CD8-positive, alpha-beta memory T cell (primary cell): Measurements from ENCODE around the gene ZBTB44. TPM values are rescaled to one million over a fixed set of nuclear protein-coding genes. Genes with fewer than 3 reads are reported as not detected.

Experiments used
- CTCF ChIA-PET: fragments of 350-600 bp; sonication (Branson Sonifier 250); formaldehyde crosslinking; loops from one replicate; lab custom pipeline; 2021; ENCODE audit warnings: antibody characterized with exemption; lab: Charles Lee
- POLR2A ChIA-PET: fragments of 350-600 bp; sonication (Branson Sonifier 250); formaldehyde crosslinking; loops from one replicate; lab custom pipeline; 2021; ENCODE audit warnings: antibody characterized with exemption; lab: Charles Lee
- DNase-seq, 5 donors: peaks; one replicate each; pipeline versions ENCODE4 v3.0.0 to v3.0.0-alpha.2; 2020 to 2022; ENCODE audit warnings: mixed read lengths in 1 of 5
- H3K27ac ChIP-seq: one replicate; pipeline ENCODE4 v1.7.0; 2013; ENCODE audit warnings: low read depth, mild to moderate bottlenecking, low read length, moderate library complexity
- H3K27me3 ChIP-seq: 2 replicates; pipeline ENCODE4 v1.7.0; 2013; ENCODE audit warnings: low read length, mild to moderate bottlenecking; ENCODE audit not compliant: insufficient read depth, poor library complexity, severe bottlenecking
- H3K36me3 ChIP-seq: 2 replicates; pipeline ENCODE4 v1.7.0; 2013; ENCODE audit warnings: mild to moderate bottlenecking, low read length, moderate library complexity; ENCODE audit not compliant: insufficient read depth
- H3K4me1 ChIP-seq: 2 replicates; pipeline ENCODE4 v1.7.0; 2013; ENCODE audit warnings: mild to moderate bottlenecking, low read length, moderate library complexity; ENCODE audit not compliant: insufficient read depth
- H3K4me3 ChIP-seq: 2 replicates; pipeline ENCODE4 v1.7.0; 2013; ENCODE audit warnings: mild to moderate bottlenecking, low read length
- H3K9me3 ChIP-seq: 2 replicates; pipeline ENCODE4 v1.7.0; 2013; ENCODE audit warnings: mild to moderate bottlenecking, low read length
- H3K27ac Mint-ChIP-seq, 8 donors: one replicate each; pipeline ENCODE4 v1.8.0; 2020 to 2021; ENCODE audit warnings: mixed read lengths in 8 of 8, mild to moderate bottlenecking in 6 of 8, inconsistent platforms in 3 of 8, moderate library complexity in 3 of 8
- H3K27me3 Mint-ChIP-seq, 2 donors: one replicate each; pipeline ENCODE4 v1.8.0; 2020 to 2021; ENCODE audit warnings: mixed read lengths in 2 of 2, mild to moderate bottlenecking in 1 of 2, moderate library complexity in 1 of 2
- H3K36me3 Mint-ChIP-seq, 3 donors: one replicate each; pipeline ENCODE4 v1.8.0; 2020 to 2021; ENCODE audit warnings: mixed read lengths in 3 of 3, inconsistent platforms in 1 of 3, mild to moderate bottlenecking in 1 of 3
- H3K4me1 Mint-ChIP-seq, 3 donors: one replicate each; pipeline ENCODE4 v1.8.0; 2020 to 2021; ENCODE audit warnings: mixed read lengths in 3 of 3, inconsistent platforms in 1 of 3, mild to moderate bottlenecking in 1 of 3
- H3K4me3 Mint-ChIP-seq, 7 donors: one replicate each; pipeline ENCODE4 v1.8.0; 2020 to 2021; ENCODE audit warnings: mixed read lengths in 7 of 7, mild to moderate bottlenecking in 6 of 7, moderate library complexity in 4 of 7, inconsistent platforms in 2 of 7
- H3K9me3 Mint-ChIP-seq, 5 donors: one replicate each; pipeline ENCODE4 v1.8.0; 2020 to 2022; ENCODE audit warnings: mixed read lengths in 5 of 5, mild to moderate bottlenecking in 3 of 5, moderate library complexity in 2 of 5, inconsistent platforms in 1 of 5
- polyA plus RNA-seq: library from polyadenylated mRNA; unstranded; fragments of 300-500 nt; fragmentation: Illumina TruSeq; gene quantifications from one replicate; pipeline ENCODE4 v1.2.3, GENCODE V29; 2021
- total RNA-seq, 2 experiments: library from RNA; stranded (reverse); gene quantifications; one replicate each; pipeline ENCODE4 v1.2.3, GENCODE V29; 2021

ZBTB44 gene
- total and polyA plus RNA-seq, 3 experiments from 2014 or later, result 8.2 to 44.0 (median 41.3) TPM

- H3K27me3 Mint-ChIP-seq, result peaks cover 4 to 14% of the 10 kb centered on the region in 2 donors
- Histone ChIP-seq H3K4me1 (no peaks in the 10 kb centered on the region), H3K27ac (no peak overlapping the region), H3K27me3 (no peaks in the 10 kb centered on the region), H3K4me3 (no peak overlapping the region), H3K9me3 (no peaks in the 10 kb centered on the region), H3K36me3 (no peaks in the 10 kb centered on the region)
- no peaks in the 10 kb centered on the region for H3K36me3 Mint-ChIP-seq
- no peak overlapping the region for H3K27ac Mint-ChIP-seq
- peak in 1 of 5 donors; percentile 38 for DNase-seq
- no peaks in the 10 kb centered on the region for H3K4me1 Mint-ChIP-seq
- peaks cover 0 to 2% (median 0%) of the 10 kb centered on the region in 5 donors for H3K9me3 Mint-ChIP-seq
- H3K4me3 Mint-ChIP-seq, result no peak overlapping the region
- POLR2A ChIA-PET, result no interaction called here
- CTCF ChIA-PET, result no interaction called here
Observed at GRCh38 chr11:130188585-130189347, 126.0 kb downstream of the ZBTB44 start.

- Mint-ChIP-seq H3K4me1 (no peaks in the 10 kb centered on the region), H3K36me3 (no peaks in the 10 kb centered on the region), H3K9me3 (peaks cover 0 to 2% (median 0%) of the 10 kb centered on the region in 5 donors), H3K4me3 (no peak overlapping the region), H3K27ac (no peak overlapping the region), H3K27me3 (peaks cover 4 to 17% of the 10 kb centered on the region in 2 donors)
- Histone ChIP-seq H3K4me3 (no peak overlapping the region), H3K27ac (no peak overlapping the region), H3K36me3 (no peaks in the 10 kb centered on the region), H3K27me3 (no peaks in the 10 kb centered on the region), H3K9me3 (no peaks in the 10 kb centered on the region), H3K4me1 (no peaks in the 10 kb centered on the region)
- DNase-seq, result no peak
- ChIA-PET CTCF (no interaction called here), POLR2A (no interaction called here)
Observed at GRCh38 chr11:130188047-130188446, 126.7 kb downstream of the ZBTB44 start.

- ChIA-PET POLR2A (no interaction called here), CTCF (no interaction called here)
- Mint-ChIP-seq H3K36me3 (no peaks in the 10 kb centered on the region), H3K27ac (no peak overlapping the region), H3K4me3 (no peak overlapping the region), H3K9me3 (peaks cover 0 to 2% (median 0%) of the 10 kb centered on the region in 5 donors), H3K4me1 (no peaks in the 10 kb centered on the region), H3K27me3 (peaks cover 4 to 17% of the 10 kb centered on the region in 2 donors)
- Histone ChIP-seq H3K27me3 (no peaks in the 10 kb centered on the region), H3K4me3 (no peak overlapping the region), H3K4me1 (no peaks in the 10 kb centered on the region), H3K27ac (no peak overlapping the region), H3K9me3 (no peaks in the 10 kb centered on the region), H3K36me3 (no peaks in the 10 kb centered on the region)
- DNase-seq, result peak in 1 of 5 donors; percentile 37
Observed at GRCh38 chr11:130187096-130187495, 127.6 kb downstream of the ZBTB44 start.

GRCh38 chr11:130183878-130184610 is 130.7 kb downstream of the ZBTB44 start:
- Mint-ChIP-seq H3K4me1 (no peaks in the 10 kb centered on the region), H3K4me3 (no peak overlapping the region), H3K27me3 (peaks cover 7 to 24% of the 10 kb centered on the region in 2 donors), H3K9me3 (peaks cover 0 to 2% (median 0%) of the 10 kb centered on the region in 5 donors), H3K36me3 (no peaks in the 10 kb centered on the region), H3K27ac (no peak overlapping the region)
- Histone ChIP-seq H3K36me3 (no peaks in the 10 kb centered on the region), H3K4me1 (no peaks in the 10 kb centered on the region), H3K27me3 (no peaks in the 10 kb centered on the region), H3K4me3 (no peak overlapping the region), H3K27ac (no peak overlapping the region), H3K9me3 (no peaks in the 10 kb centered on the region)
- no peak for DNase-seq
- ChIA-PET CTCF (no interaction called here), POLR2A (no interaction called here)

GRCh38 chr11:130181295-130182272 is 133.1 kb downstream of the ZBTB44 start:
- ChIA-PET POLR2A (no interaction called here), CTCF (no interaction called here)
- no peaks in the 10 kb centered on the region for H3K27me3 ChIP-seq
- no peak overlapping the region for H3K4me3 ChIP-seq
- Mint-ChIP-seq H3K4me1 (no peaks in the 10 kb centered on the region), H3K4me3 (no peak overlapping the region), H3K36me3 (no peaks in the 10 kb centered on the region), H3K9me3 (peaks cover 0 to 2% (median 0%) of the 10 kb centered on the region in 5 donors), H3K27me3 (peaks cover 5 to 28% of the 10 kb centered on the region in 2 donors), H3K27ac (peak overlapping the region in 1 of 8 donors; percentile 8)
- no peak for DNase-seq
- H3K9me3 ChIP-seq, result no peaks in the 10 kb centered on the region
- no peaks in the 10 kb centered on the region for H3K36me3 ChIP-seq
- H3K27ac ChIP-seq, result no peak overlapping the region
- no peaks in the 10 kb centered on the region for H3K4me1 ChIP-seq

GRCh38 chr11:130180896-130181294 is 133.8 kb downstream of the ZBTB44 start:
- no peaks in the 10 kb centered on the region for H3K4me1 ChIP-seq
- Mint-ChIP-seq H3K27me3 (peaks cover 5 to 30% of the 10 kb centered on the region in 2 donors), H3K4me3 (no peak overlapping the region), H3K4me1 (no peaks in the 10 kb centered on the region), H3K27ac (peak overlapping the region in 1 of 8 donors; percentile 8), H3K9me3 (peaks cover 0 to 3% (median 0%) of the 10 kb centered on the region in 5 donors), H3K36me3 (no peaks in the 10 kb centered on the region)
- no peak for DNase-seq
- H3K36me3 ChIP-seq, result no peaks in the 10 kb centered on the region
- H3K27ac ChIP-seq, result no peak overlapping the region
- POLR2A ChIA-PET, result no interaction called here
- H3K4me3 ChIP-seq, result no peak overlapping the region
- CTCF ChIA-PET, result no interaction called here
- H3K27me3 ChIP-seq, result no peaks in the 10 kb centered on the region
- no peaks in the 10 kb centered on the region for H3K9me3 ChIP-seq

GRCh38 chr11:130180491-130180890 is 134.2 kb downstream of the ZBTB44 start:
- Mint-ChIP-seq H3K4me3 (no peak overlapping the region), H3K27me3 (peaks cover 5 to 31% of the 10 kb centered on the region in 2 donors), H3K9me3 (peaks cover 0 to 4% (median 0%) of the 10 kb centered on the region in 5 donors), H3K27ac (no peak overlapping the region), H3K4me1 (no peaks in the 10 kb centered on the region), H3K36me3 (no peaks in the 10 kb centered on the region)
- H3K36me3 ChIP-seq, result no peaks in the 10 kb centered on the region
- no peak overlapping the region for H3K27ac ChIP-seq
- DNase-seq, result no peak
- no peak overlapping the region for H3K4me3 ChIP-seq
- H3K4me1 ChIP-seq, result no peaks in the 10 kb centered on the region
- ChIA-PET POLR2A (no interaction called here), CTCF (no interaction called here)
- no peaks in the 10 kb centered on the region for H3K9me3 ChIP-seq
- H3K27me3 ChIP-seq, result no peaks in the 10 kb centered on the region
